ENCODE measurements around the gene EEFSEC.

- TF ChIP-seq CTCF (IDR thresholded peaks at IDR 0.05), result no peak
- no peak for TF ChIP-seq POLR2A (IDR thresholded peaks at IDR 0.05)
Measured at GRCh38 chr3:128399221-128399915, 246.1 kb downstream of the EEFSEC start.
